Measurements from ENCODE around the gene RAP1GAP. TPM values are rescaled to one million over a fixed set of nuclear protein-coding genes. Genes with fewer than 3 reads are reported as not detected.

The RAP1GAP gene
- total RNA-seq, 2 donors from 2014 or later: 46.5 to 104 TPM

- no peak for ATAC-seq
- DNase-seq: no peak
- 80 to 84% methylated on average over 9 to 10 of the region's 10 CpGs for WGBS, 2 donors
- Histone ChIP-seq H3K4me3 (no peak overlapping the region), H3K9me3 (no peaks in the 10 kb centered on the region), H3K36me3 (replicated peaks in 1 of 2; ENCODE audit: insufficient read depth in 1 of 2, low read depth in 2 of 2) (no peaks in the 10 kb centered on the region), H3K4me1 (peaks cover 47% of the 10 kb centered on the region), H3K27ac (peak overlapping the region; percentile 42 to 63 (median 51)), H3K27me3 (no peaks in the 10 kb centered on the region)
- intact Hi-C loops (cut with DNase I): no loop called here
- TF ChIP-seq POLR2A (IDR thresholded peaks at IDR 0.05): no peak
- TF ChIP-seq, protein P1, sequence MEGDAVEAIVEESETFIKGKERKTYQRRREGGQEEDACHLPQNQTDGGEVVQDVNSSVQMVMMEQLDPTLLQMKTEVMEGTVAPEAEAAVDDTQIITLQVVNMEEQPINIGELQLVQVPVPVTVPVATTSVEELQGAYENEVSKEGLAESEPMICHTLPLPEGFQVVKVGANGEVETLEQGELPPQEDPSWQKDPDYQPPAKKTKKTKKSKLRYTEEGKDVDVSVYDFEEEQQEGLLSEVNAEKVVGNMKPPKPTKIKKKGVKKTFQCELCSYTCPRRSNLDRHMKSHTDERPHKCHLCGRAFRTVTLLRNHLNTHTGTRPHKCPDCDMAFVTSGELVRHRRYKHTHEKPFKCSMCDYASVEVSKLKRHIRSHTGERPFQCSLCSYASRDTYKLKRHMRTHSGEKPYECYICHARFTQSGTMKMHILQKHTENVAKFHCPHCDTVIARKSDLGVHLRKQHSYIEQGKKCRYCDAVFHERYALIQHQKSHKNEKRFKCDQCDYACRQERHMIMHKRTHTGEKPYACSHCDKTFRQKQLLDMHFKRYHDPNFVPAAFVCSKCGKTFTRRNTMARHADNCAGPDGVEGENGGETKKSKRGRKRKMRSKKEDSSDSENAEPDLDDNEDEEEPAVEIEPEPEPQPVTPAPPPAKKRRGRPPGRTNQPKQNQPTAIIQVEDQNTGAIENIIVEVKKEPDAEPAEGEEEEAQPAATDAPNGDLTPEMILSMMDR (IDR thresholded peaks at IDR 0.05): no peak
Observed at GRCh38 chr1:21672478-21673276, 3.5 kb upstream of the RAP1GAP start.

GRCh38 chr1:21671915-21672314 lies 2.8 kb upstream of the RAP1GAP start:
- ATAC-seq: no peak
- TF ChIP-seq, protein P1 (IDR thresholded peaks at IDR 0.05): no peak
- no peak for TF ChIP-seq POLR2A (IDR thresholded peaks at IDR 0.05)
- 35% methylated on average over 6 of the region's 6 CpGs for WGBS, 2 donors

GRCh38 chr1:21670956-21671902 lies 2.1 kb upstream of the RAP1GAP start:
- DNase-seq (no peak), ATAC-seq (no peak)
- no peaks in the 10 kb centered on the region for H3K9me3 ChIP-seq
- no peaks in the 10 kb centered on the region for H3K36me3 ChIP-seq (replicated peaks in 1 of 2; ENCODE audit: insufficient read depth in 1 of 2, low read depth in 2 of 2)
- H3K27me3 ChIP-seq: no peaks in the 10 kb centered on the region
- H3K4me3 ChIP-seq: no peak overlapping the region
- no peak overlapping the region for H3K27ac ChIP-seq
- peaks cover 47% of the 10 kb centered on the region for H3K4me1 ChIP-seq
- 76 to 83% methylated on average over 11 of the region's 11 CpGs for WGBS, 2 donors
- TF ChIP-seq, protein P1 (IDR thresholded peaks at IDR 0.05): no peak
- no peak for TF ChIP-seq POLR2A (IDR thresholded peaks at IDR 0.05)
- intact Hi-C loops (cut with DNase I): no loop called here

More at GRCh38 chr1:21671915-21672314, 2.8 kb upstream of the RAP1GAP start:
- intact Hi-C loops (cut with DNase I): no loop called here
- H3K4me3 ChIP-seq: no peak overlapping the region
- peaks cover 47% of the 10 kb centered on the region for H3K4me1 ChIP-seq
- H3K9me3 ChIP-seq: no peaks in the 10 kb centered on the region
- H3K27ac ChIP-seq: no peak overlapping the region
- no peaks in the 10 kb centered on the region for H3K27me3 ChIP-seq
- no peak for DNase-seq
- H3K36me3 ChIP-seq (replicated peaks in 1 of 2; ENCODE audit: insufficient read depth in 1 of 2, low read depth in 2 of 2): no peaks in the 10 kb centered on the region

GRCh38 chr1:21670059-21670881 lies 1.1 kb upstream of the RAP1GAP start:
- DNase-seq (no peak), ATAC-seq (no peak)
- Histone ChIP-seq H3K4me1 (peaks cover 47% of the 10 kb centered on the region), H3K27ac (peak overlapping the region in 3 of 4 donors; percentile 6 to 50 (median 11)), H3K27me3 (no peaks in the 10 kb centered on the region), H3K9me3 (no peaks in the 10 kb centered on the region), H3K36me3 (replicated peaks in 1 of 2; ENCODE audit: insufficient read depth in 1 of 2, low read depth in 2 of 2) (no peaks in the 10 kb centered on the region), H3K4me3 (no peak overlapping the region)
- intact Hi-C loops (cut with DNase I): no loop called here
- 52 to 56% methylated on average over 16 of the region's 16 CpGs for WGBS, 2 donors
- TF ChIP-seq, protein P1 (IDR thresholded peaks at IDR 0.05): no peak
- TF ChIP-seq POLR2A (IDR thresholded peaks at IDR 0.05): no peak
